Keratinocyte (primary cell): Measurements from ENCODE around the gene ADIPOR1. TPM values are rescaled to one million over a fixed set of nuclear protein-coding genes. Genes with fewer than 3 reads are reported as not detected.

ENCODE experiments used
- DNase-seq: peaks from one replicate; pipeline ENCODE4 v3.0.0-alpha.2; 2011; ENCODE audit warnings: low read depth, missing footprints, low spot score
- FAIRE-seq: peaks from 2 replicates; lab custom pipeline; 2011; peaks lifted over from hg19 to GRCh38; lab: Jason Lieb, UNC
- H2AFZ ChIP-seq: 2 replicates; pipeline ENCODE4 v1.6.0; 2012; ENCODE audit warnings: low read length, control low read depth, inconsistent platforms; ENCODE audit not compliant: control insufficient read depth
- H3K27ac ChIP-seq: 2 replicates; pipeline ENCODE4 v1.5.1; 2011; ENCODE audit warnings: low read length; ENCODE audit not compliant: control insufficient read depth, insufficient read depth
- H3K27me3 ChIP-seq: 3 replicates; pipeline ENCODE4 v1.6.0; 2011; ENCODE audit warnings: low read length; ENCODE audit not compliant: control insufficient read depth, insufficient read depth; ENCODE audit errors: extremely low read depth
- H3K36me3 ChIP-seq, 2 experiments: 2 replicates in 1 of 2; 3 replicates in 1 of 2; pipeline ENCODE4 v1.5.1; 2011; ENCODE audit warnings: low read length in 2 of 2, mild to moderate bottlenecking in 1 of 2; ENCODE audit not compliant: control insufficient read depth in 2 of 2, insufficient read depth in 2 of 2; ENCODE audit errors: extremely low read depth in 1 of 2
- H3K4me1 ChIP-seq: 3 replicates; pipeline ENCODE4 v1.5.1; 2011; ENCODE audit warnings: low read length; ENCODE audit not compliant: control insufficient read depth, insufficient read depth; ENCODE audit errors: extremely low read depth
- H3K4me2 ChIP-seq: 3 replicates; pipeline ENCODE4 v1.6.0; 2011; ENCODE audit warnings: low read depth, low read length; ENCODE audit not compliant: control insufficient read depth, insufficient read depth; ENCODE audit errors: extremely low read depth
- H3K4me3 ChIP-seq, 3 experiments: fragments of 200-600 bp in 1 of 3; sonication (generic) in 1 of 3; 2 replicates in 2 of 3; 3 replicates in 1 of 3; pipeline ENCODE4 v1.5.1; 2011 to 2016; ENCODE audit warnings: low read length in 3 of 3, mild to moderate bottlenecking in 3 of 3, control low read depth in 2 of 3, inconsistent platforms in 1 of 3, low read depth in 1 of 3, mixed read lengths in 1 of 3, mixed run types in 1 of 3, moderate library complexity in 1 of 3; ENCODE audit not compliant: control insufficient read depth in 2 of 3, insufficient read depth in 2 of 3; ENCODE audit errors: extremely low read depth in 1 of 3
- H3K79me2 ChIP-seq: 2 replicates; pipeline ENCODE4 v1.6.0; 2012; ENCODE audit warnings: low read length; ENCODE audit not compliant: control insufficient read depth, insufficient read depth
- H3K9ac ChIP-seq: 3 replicates; pipeline ENCODE4 v1.6.0; 2011; ENCODE audit warnings: low read length; ENCODE audit not compliant: control insufficient read depth, insufficient read depth; ENCODE audit errors: extremely low read depth
- H3K9me1 ChIP-seq: 3 replicates; pipeline ENCODE4 v1.6.0; 2011; ENCODE audit warnings: low read length; ENCODE audit not compliant: control insufficient read depth, insufficient read depth; ENCODE audit errors: extremely low read depth
- H3K9me3 ChIP-seq: 2 replicates; pipeline ENCODE4 v1.5.1; 2012; ENCODE audit warnings: low read depth, low read length; ENCODE audit not compliant: control insufficient read depth
- H4K20me1 ChIP-seq: 3 replicates; pipeline ENCODE4 v1.6.0; 2011; ENCODE audit warnings: low read length; ENCODE audit not compliant: control insufficient read depth, insufficient read depth; ENCODE audit errors: extremely low read depth
- EZH2 ChIP-seq: IDR thresholded peaks from one replicate; pipeline ENCODE4 v1.6.1; 2012; ENCODE audit warnings: inconsistent platforms, mild to moderate bottlenecking, low read length, moderate library complexity
- dilution Hi-C: fragments of 300-500 bp; cut with MboI; formaldehyde crosslinking; loops from one replicate; pipeline ENCODE4 v1.7.0; 2020; ENCODE audit warnings: low sequenced_read_pairs; ENCODE audit not compliant: extremely low pct_ligation_motif_present
- polyA plus RNA-seq, 5 experiments: library from polyadenylated mRNA; depleted of rRNA in 3 of 5; stranded (reverse) in 3 of 5; stranded (forward) in 1 of 5; unstranded in 1 of 5; fragments of >200 nt; gene quantifications; 1 replicate in 1 of 5; 2 replicates in 3 of 5; 3 replicates in 1 of 5; pipeline versions ENCODE4 v1.2.1 to v1.2.3, GENCODE V29; 2011 to 2012; ENCODE audit warnings: missing spikeins in 2 of 5, low read depth in 1 of 5, low replicate concordance in 1 of 5
- TF ChIP-seq, protein P1 (sequence below), 3 experiments: IDR thresholded peaks in 1 of 3; conservative IDR thresholded peaks in 1 of 3; optimal IDR thresholded peaks in 1 of 3; 2 replicates in 2 of 3; 3 replicates in 1 of 3; pipeline versions ENCODE3 to v1.5.1; 2011; ENCODE audit warnings: low read length in 3 of 3, mild to moderate bottlenecking in 3 of 3, moderate library complexity in 2 of 3, control low read depth in 1 of 3, inconsistent platforms in 1 of 3; ENCODE audit not compliant: insufficient read depth in 2 of 3; ENCODE audit errors: extremely low read depth in 1 of 3

ADIPOR1 gene
- polyA plus RNA-seq, 1 donor (not counting 4 experiments of a cell fraction or from before 2014, with no cell fraction given) = 260 TPM

DNA sequence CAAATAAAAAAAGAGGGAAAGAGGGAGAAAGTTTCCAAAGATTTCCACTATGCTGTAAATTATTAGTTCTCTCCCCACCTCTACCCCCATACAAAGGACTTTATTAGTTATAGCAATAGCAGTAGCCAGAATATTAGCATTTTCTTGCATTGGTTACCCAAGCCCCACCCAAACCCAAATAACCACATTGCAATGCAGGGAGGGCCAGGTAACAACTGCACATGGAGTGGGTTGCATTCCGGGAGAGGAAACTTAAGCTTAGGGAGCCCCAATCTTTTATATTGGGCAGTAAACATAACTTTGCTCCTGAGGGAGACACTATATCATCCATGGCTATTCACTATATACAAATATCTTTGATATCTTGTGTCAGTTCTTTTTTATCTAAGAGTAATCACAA is 6.0 kb downstream of the ADIPOR1 start:
- Histone ChIP-seq H3K36me3 (peaks cover 10 to 11% of the 10 kb centered on the region in 2 experiments), H2AFZ (no peak overlapping the region), H3K9me1 (no peaks in the 10 kb centered on the region), H3K4me2 (peak overlapping the region; percentile 90), H3K9ac (no peak overlapping the region), H3K79me2 (peaks cover 62% of the 10 kb centered on the region), H3K9me3 (no peaks in the 10 kb centered on the region), H3K27me3 (no peaks in the 10 kb centered on the region), H3K4me1 (peaks cover 56% of the 10 kb centered on the region), H4K20me1 (peaks cover 4% of the 10 kb centered on the region), H3K4me3 (peak overlapping the region in 1 of 3 experiments; percentile 12), H3K27ac (peak overlapping the region; percentile 73)
- no peak for DNase-seq
- dilution Hi-C loops = no loop called here
- FAIRE-seq = no peak
- TF ChIP-seq EZH2 = no peak
- TF ChIP-seq, protein P1, sequence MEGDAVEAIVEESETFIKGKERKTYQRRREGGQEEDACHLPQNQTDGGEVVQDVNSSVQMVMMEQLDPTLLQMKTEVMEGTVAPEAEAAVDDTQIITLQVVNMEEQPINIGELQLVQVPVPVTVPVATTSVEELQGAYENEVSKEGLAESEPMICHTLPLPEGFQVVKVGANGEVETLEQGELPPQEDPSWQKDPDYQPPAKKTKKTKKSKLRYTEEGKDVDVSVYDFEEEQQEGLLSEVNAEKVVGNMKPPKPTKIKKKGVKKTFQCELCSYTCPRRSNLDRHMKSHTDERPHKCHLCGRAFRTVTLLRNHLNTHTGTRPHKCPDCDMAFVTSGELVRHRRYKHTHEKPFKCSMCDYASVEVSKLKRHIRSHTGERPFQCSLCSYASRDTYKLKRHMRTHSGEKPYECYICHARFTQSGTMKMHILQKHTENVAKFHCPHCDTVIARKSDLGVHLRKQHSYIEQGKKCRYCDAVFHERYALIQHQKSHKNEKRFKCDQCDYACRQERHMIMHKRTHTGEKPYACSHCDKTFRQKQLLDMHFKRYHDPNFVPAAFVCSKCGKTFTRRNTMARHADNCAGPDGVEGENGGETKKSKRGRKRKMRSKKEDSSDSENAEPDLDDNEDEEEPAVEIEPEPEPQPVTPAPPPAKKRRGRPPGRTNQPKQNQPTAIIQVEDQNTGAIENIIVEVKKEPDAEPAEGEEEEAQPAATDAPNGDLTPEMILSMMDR (optimal IDR thresholded peaks at IDR 0.05 in 1 of 3, IDR thresholded peaks at IDR 0.05 in 1 of 3, conservative IDR thresholded peaks at IDR 0.05 in 1 of 3; ENCODE audit: extremely low read depth in 1 of 3, insufficient read depth in 2 of 3, low read length in 3 of 3) = no peak

DNA sequence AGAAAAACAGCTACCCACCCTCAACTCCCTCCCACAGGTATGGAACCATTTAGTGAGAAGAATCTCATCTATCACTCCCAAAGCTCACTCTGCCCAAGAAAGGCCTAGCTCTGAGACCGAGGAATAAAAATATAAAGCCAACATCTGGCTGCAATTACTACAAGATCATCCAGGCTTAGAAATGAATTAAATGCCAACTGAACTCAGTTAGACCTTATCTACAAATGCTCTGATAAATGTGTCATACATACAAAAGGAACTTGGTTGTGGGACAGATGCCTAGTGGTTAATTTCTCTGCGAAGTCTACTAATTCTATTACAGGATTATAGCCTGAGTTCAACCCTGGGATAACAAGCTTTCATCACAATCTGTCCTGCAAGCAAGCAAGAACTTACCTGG is 6.7 kb downstream of the ADIPOR1 start:
- H3K36me3 ChIP-seq = peaks cover 11 to 13% of the 10 kb centered on the region in 2 experiments
- no peaks in the 10 kb centered on the region for H3K9me3 ChIP-seq
- no peak overlapping the region for H3K9ac ChIP-seq
- no peak for TF ChIP-seq EZH2
- TF ChIP-seq, protein P1 (optimal IDR thresholded peaks at IDR 0.05 in 1 of 3, IDR thresholded peaks at IDR 0.05 in 1 of 3, conservative IDR thresholded peaks at IDR 0.05 in 1 of 3; ENCODE audit: extremely low read depth in 1 of 3, insufficient read depth in 2 of 3, low read length in 3 of 3) = no peak
- no peak overlapping the region for H3K4me3 ChIP-seq
- no peak for DNase-seq
- no peaks in the 10 kb centered on the region for H3K9me1 ChIP-seq
- peaks cover 52% of the 10 kb centered on the region for H3K4me1 ChIP-seq
- peaks cover 4% of the 10 kb centered on the region for H4K20me1 ChIP-seq
- peak overlapping the region; percentile 73 for H3K27ac ChIP-seq
- dilution Hi-C loops = no loop called here
- peaks cover 56% of the 10 kb centered on the region for H3K79me2 ChIP-seq
- FAIRE-seq = no peak
- peak overlapping the region; percentile 90 for H3K4me2 ChIP-seq
- H2AFZ ChIP-seq = no peak overlapping the region
- H3K27me3 ChIP-seq = no peaks in the 10 kb centered on the region
